Cardiac muscle cell (in vitro differentiated cells and primary cell): ENCODE results near the gene SPRYD3. TPM values are rescaled to one million over a fixed set of nuclear protein-coding genes. Genes with fewer than 3 reads are reported as not detected.
"Not testable (repeated sequence)": the region's sequence is repeated elsewhere in the genome, so short reads cannot be mapped to it uniquely, and the experiment has no call there.

Experiments used
- DNase-seq, 2 donors: peaks; one replicate each; pipeline versions ENCODE4 v3.0.0 to v3.0.0-alpha.2; 2010 to 2017; ENCODE audit warnings: low read depth in 1 of 2, low spot score in 1 of 2
- H3K27ac ChIP-seq: fragments of 200-600 bp; sonication (generic); 2 replicates; pipeline ENCODE4 v1.5.1; 2016
- H3K27me3 ChIP-seq: fragments of 200-600 bp; sonication (generic); 2 replicates; pipeline ENCODE4 v1.6.0; 2016; ENCODE audit warnings: control low read depth
- H3K36me3 ChIP-seq: fragments of 200-600 bp; sonication (generic); 2 replicates; pipeline ENCODE4 v1.5.1; 2016; ENCODE audit warnings: control low read depth
- H3K4me1 ChIP-seq: fragments of 200-600 bp; sonication (generic); 2 replicates; pipeline ENCODE4 v1.8.1; 2017; ENCODE audit warnings: low read depth, mild to moderate bottlenecking, mixed run types
- H3K4me3 ChIP-seq: fragments of 200-600 bp; sonication (generic); 2 replicates; pipeline ENCODE4 v1.5.1; 2016; ENCODE audit warnings: mild to moderate bottlenecking
- H3K9me3 ChIP-seq: fragments of 200-600 bp; sonication (generic); 2 replicates; pipeline ENCODE4 v1.5.1; 2017; ENCODE audit warnings: low read depth, mild to moderate bottlenecking, control low read depth
- polyA plus RNA-seq: library from polyadenylated mRNA; unstranded; fragments of >200 nt; fragmentation: Nextera tagmentation; extraction: Ambion mirVana; gene quantifications from 2 replicates; pipeline ENCODE4 v1.2.1, GENCODE V29; 2016
- total RNA-seq: library from RNA; depleted of rRNA; stranded (reverse); fragments of >200 nt; gene quantifications from 2 replicates; pipeline ENCODE4 v1.2.3, GENCODE V29; 2016
- TF ChIP-seq, protein P1 (sequence below): IDR thresholded peaks from 2 replicates; pipeline ENCODE4 v1.5.1; 2012; ENCODE audit warnings: low read depth, mild to moderate bottlenecking, low read length

Gene SPRYD3
- total and polyA plus RNA-seq, 2 experiments from 2014 or later = 14.8 to 17.6 TPM

GRCh38 chr12:53044052-53044581, 35.1 kb downstream of the SPRYD3 start:
- Histone ChIP-seq H3K36me3 (peaks cover 9% of the 10 kb centered on the region), H3K4me3 (no peak overlapping the region), H3K27me3 (no peaks in the 10 kb centered on the region), H3K4me1 (peaks cover 14% of the 10 kb centered on the region), H3K27ac (no peak overlapping the region), H3K9me3 (no peaks in the 10 kb centered on the region)
- TF ChIP-seq, protein P1, sequence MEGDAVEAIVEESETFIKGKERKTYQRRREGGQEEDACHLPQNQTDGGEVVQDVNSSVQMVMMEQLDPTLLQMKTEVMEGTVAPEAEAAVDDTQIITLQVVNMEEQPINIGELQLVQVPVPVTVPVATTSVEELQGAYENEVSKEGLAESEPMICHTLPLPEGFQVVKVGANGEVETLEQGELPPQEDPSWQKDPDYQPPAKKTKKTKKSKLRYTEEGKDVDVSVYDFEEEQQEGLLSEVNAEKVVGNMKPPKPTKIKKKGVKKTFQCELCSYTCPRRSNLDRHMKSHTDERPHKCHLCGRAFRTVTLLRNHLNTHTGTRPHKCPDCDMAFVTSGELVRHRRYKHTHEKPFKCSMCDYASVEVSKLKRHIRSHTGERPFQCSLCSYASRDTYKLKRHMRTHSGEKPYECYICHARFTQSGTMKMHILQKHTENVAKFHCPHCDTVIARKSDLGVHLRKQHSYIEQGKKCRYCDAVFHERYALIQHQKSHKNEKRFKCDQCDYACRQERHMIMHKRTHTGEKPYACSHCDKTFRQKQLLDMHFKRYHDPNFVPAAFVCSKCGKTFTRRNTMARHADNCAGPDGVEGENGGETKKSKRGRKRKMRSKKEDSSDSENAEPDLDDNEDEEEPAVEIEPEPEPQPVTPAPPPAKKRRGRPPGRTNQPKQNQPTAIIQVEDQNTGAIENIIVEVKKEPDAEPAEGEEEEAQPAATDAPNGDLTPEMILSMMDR = no peak
- DNase-seq = peak in 1 of 2 donors; percentile 47

DNA sequence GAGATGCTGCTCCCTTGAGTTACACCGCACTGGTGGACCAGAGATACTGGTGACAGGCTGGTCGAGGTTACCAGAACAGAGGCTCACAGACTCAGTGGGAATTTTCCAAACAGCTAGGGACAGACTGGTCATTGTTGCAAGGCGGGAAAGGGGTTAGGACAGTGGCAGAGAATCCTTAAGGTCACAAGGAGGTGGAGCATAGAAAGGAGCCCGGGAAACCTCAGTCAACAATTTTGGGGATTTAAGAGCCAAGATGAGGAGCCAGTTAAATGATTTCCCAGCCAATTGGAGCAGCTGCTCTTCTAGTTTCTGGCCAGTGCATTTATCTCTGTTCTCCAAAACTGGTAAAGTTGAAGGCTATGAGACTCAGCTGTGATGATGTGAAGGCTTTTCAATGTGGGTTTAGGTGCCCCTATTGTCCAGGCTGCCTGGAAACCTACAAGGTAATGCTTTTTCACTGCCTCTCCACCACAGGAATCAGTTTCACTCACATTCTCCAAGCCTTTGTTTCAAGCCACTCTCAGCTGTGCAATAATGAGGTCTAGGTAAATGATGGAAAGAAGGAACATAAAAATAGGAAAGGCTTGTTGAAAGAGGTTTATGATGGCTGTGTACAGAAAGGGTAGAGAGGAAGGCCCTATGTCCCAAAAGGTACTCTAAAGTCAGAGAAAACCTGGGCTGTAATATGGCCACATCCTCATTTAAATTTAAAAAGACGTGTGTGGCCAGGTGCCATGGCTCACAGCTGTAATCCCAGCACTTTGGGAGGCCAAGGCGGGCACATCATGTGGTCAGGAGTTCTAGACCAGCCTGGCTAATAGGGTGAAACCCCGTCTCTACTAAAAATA, 36.4 kb downstream of the SPRYD3 start:
- H3K4me3 ChIP-seq = no peak overlapping the region
- H3K27me3 ChIP-seq = no peaks in the 10 kb centered on the region
- H3K9me3 ChIP-seq = no peaks in the 10 kb centered on the region
- peaks cover 22% of the 10 kb centered on the region for H3K36me3 ChIP-seq
- peaks cover 3% of the 10 kb centered on the region for H3K4me1 ChIP-seq
- TF ChIP-seq, protein P1 = no peak
- peak overlapping the region; percentile 58 for H3K27ac ChIP-seq
- no peak for DNase-seq

DNA sequence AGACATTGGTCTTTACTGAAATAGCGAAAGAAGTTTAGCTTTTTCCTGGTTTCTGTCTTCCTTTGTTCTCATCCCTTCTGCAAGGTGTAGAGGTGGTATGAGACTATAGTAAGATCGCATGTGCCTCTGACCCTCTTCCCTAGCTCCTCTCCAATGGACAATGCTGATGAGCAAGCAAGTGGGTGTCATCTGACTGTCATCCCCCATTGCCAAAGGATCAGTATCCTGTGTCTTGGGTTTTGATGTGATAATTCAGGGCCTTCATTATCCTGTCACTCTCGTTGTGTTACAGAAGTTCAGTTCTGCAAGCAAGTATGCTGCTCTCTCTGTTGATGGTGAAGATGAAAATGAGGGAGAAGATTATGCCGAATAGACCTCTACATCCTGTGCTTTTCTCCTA, 39.3 kb downstream of the SPRYD3 start:
- TF ChIP-seq, protein P1 = no peak
- H3K36me3 ChIP-seq = peaks cover 44% of the 10 kb centered on the region

GRCh38 chr12:53036802-53037201, 42.4 kb downstream of the SPRYD3 start:
- Histone ChIP-seq H3K36me3 (peaks cover 68% of the 10 kb centered on the region), H3K4me1 (no peaks in the 10 kb centered on the region), H3K27ac (no peak overlapping the region), H3K9me3 (no peaks in the 10 kb centered on the region), H3K27me3 (no peaks in the 10 kb centered on the region), H3K4me3 (no peak overlapping the region)
- DNase-seq = no peak
- TF ChIP-seq, protein P1 = no peak

More for the DNA sequence above, 39.3 kb downstream of the SPRYD3 start:
- Histone ChIP-seq H3K4me1 (no peaks in the 10 kb centered on the region), H3K27ac (no peak overlapping the region), H3K4me3 (no peak overlapping the region), H3K9me3 (no peaks in the 10 kb centered on the region), H3K27me3 (no peaks in the 10 kb centered on the region)
- DNase-seq = no peak

GRCh38 chr12:53034459-53034858, 44.7 kb downstream of the SPRYD3 start:
- Histone ChIP-seq H3K4me3 (no peak overlapping the region), H3K36me3 (peaks cover 80% of the 10 kb centered on the region), H3K9me3 (no peaks in the 10 kb centered on the region), H3K4me1 (no peaks in the 10 kb centered on the region), H3K27ac (no peak overlapping the region), H3K27me3 (no peaks in the 10 kb centered on the region)
- TF ChIP-seq, protein P1 = no peak
- no peak for DNase-seq

DNA sequence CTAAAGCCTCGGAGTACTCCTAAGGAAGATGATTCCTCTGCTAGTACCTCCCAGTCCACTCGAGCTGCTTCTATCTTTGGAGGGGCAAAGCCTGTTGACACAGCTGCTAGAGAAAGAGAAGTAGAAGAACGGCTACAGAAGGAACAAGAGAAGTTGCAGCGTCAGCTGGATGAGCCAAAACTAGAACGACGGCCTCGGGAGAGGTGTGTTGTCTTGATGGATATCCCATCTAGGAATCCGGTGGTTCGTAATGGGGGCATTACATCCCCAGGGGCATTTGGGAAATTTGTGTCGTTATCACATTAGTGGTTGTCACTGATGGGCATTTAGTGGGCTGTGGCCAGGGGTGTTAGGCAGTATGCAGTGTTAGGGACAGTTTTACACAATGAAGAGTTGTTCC, 45.4 kb downstream of the SPRYD3 start:
- not testable (repeated sequence) for H3K27me3 ChIP-seq, H3K9me3 ChIP-seq, DNase-seq, H3K4me3 ChIP-seq, H3K27ac ChIP-seq, H3K4me1 ChIP-seq
- peaks cover 79% of the 10 kb centered on the region for H3K36me3 ChIP-seq
